Left ventricle myocardium superior (tissue), 1 donor: Measurements from ENCODE around the gene RMC1. TPM values are rescaled to one million over a fixed set of nuclear protein-coding genes. Genes with fewer than 3 reads are reported as not detected.
"Not testable (repeated sequence)": the region's sequence is repeated elsewhere in the genome, so short reads cannot be mapped to it uniquely, and the experiment has no call there.

Experiments
- ATAC-seq: fragments of 200-7000 bp; cut with Tn5 transposase; one replicate; pipeline ENCODE4 v1.9.1; 2020; ENCODE audit warnings: mild to moderate bottlenecking, moderate library complexity
- DNase-seq: peaks from one replicate; pipeline ENCODE4 v3.0.0-alpha.2; 2020
- intact Hi-C: fragments of 100-400 bp; cut with micrococcal nuclease; formaldehyde crosslinking; loops from one replicate; pipeline ENCODE4 v1.11.0; 2022
- total RNA-seq: library from RNA; stranded (reverse); fragmentation: NEBNext Ultra II Directional; extraction: Animal tissue kit (Norgen Biotek cat#: 25700); gene quantifications from one replicate; pipeline ENCODE4 v1.2.1, GENCODE V29; 2021
- donor health status: DM: no; HTN: yes; CAD: no; lungs with severe emphysema.

Gene RMC1
- total RNA-seq, 1 donor from 2014 or later: 12.6 TPM

DNA sequence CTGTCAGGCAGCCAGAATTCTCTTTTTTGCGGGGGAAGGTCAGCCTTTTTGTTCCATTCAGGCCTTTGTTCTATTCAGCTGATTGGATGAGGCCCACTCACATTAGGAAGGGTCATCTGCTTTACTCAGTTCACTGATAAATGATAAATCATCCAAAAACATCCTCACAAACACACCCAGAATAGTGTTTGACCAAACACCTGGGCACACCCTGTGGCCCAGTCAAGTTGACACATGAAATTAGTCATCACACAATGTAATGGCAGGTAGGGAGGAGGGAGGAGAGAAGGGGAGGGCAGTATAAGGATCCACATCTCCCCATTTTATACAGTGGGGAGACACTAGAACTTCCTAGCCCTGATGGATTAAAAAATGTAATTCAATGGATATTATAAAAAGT, 8.3 kb upstream of the RMC1 start:
- intact Hi-C loops: no loop called here
- ATAC-seq: no peak
- DNase-seq: no peak

DNA sequence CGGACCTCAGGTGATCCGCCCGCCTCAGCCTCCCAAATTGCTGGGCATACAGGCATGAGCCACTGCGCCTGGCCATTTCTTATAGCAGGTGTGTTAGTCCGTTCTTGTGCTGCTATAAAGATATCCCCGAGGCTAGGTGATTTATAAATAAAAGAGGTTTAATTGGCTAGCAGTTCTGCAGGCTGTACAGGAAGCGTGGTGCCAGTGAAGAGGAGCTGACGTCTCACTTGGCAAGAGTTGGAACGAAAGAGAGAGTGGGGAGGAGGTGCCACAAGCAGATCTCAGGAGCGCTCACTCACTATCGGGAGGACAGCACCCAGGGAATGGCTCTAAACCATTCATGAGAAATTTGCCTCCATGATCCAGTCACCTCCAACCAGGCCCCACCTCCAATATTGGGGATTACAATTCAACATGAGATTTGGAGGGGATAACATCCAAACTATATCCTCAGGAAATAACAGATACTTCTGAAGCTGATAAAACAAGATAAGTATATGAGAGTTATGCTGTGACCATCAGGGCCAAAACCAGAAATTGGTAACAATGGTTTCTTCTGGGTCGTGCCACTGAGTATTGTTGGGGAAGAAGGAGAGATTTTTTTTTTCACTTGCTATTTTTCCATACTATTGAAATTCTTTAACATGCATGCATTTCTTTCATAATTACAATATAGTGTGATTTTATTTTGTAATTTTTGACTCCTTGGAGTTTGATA, 7.4 kb upstream of the RMC1 start:
- ATAC-seq (peak; percentile 94), DNase-seq (peak; percentile 57)

DNA sequence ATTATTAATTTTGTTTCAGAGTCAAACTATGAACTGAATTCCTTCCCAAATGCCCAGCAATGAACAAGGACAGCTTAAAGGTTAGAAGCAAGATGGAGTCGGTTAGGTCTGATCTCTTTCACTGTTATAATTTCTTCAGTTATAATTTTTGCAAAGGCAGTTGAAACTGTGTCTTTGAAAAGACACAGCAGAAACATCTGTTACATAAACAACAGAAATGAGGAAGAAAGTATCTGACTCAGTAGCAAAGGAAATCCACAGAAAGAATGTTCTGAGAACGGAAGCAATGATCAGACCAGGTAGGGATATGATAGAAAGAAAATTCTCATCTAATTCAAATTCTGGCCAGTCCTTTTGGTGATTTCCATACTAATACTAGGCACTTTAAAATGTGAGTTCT, 5.2 kb upstream of the RMC1 start:
- intact Hi-C loops: no loop called here
- DNase-seq: no peak
- ATAC-seq: no peak

More for the DNA sequence above, 7.4 kb upstream of the RMC1 start:
- intact Hi-C loops: no loop called here

DNA sequence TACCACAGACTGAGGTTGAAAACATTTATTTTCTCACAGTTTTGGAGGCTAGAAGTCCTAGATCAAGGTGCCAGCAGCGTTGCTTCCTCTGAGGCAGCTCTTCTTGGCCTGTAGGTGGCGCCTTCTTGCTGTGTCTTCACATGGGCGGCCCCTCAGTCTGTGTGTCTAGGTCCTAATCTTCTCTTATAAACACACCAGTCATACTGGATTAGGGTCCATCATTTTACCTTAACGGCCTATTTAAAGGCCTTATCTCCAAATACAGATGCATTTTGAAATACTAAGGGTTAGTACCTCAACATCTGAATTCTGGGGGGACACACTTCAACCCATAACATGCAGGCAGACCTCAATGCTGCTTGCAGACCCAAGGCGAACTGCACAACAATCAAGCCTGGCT, 4.4 kb upstream of the RMC1 start:
- ATAC-seq (no peak), DNase-seq (peak; percentile 47)
- intact Hi-C loops: no loop called here

DNA sequence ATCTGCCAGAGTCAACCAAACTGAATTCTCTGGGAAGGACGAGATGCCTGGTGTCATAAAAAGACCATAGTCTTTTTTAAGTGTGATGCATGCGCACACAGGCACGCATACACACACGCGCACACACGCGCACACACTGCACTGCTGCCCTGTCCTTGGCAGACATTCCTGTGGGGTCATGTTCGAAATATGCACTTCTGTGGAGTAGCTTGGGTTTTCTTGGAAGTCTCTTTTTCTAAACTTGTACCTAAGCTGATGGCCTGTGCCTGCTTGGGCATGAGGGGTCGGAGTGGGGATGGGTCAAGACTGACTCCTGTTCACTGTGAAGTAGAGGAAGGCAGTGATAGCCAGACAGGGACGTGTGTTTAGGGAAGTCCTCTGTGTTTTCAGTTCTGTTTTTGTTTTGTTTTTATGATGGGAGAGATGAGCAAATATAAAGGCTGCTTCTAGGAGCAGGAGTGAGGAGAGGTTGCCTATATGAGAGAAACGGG, 4.0 kb upstream of the RMC1 start:
- ATAC-seq (no peak), DNase-seq (no peak)
- intact Hi-C loops: no loop called here

DNA sequence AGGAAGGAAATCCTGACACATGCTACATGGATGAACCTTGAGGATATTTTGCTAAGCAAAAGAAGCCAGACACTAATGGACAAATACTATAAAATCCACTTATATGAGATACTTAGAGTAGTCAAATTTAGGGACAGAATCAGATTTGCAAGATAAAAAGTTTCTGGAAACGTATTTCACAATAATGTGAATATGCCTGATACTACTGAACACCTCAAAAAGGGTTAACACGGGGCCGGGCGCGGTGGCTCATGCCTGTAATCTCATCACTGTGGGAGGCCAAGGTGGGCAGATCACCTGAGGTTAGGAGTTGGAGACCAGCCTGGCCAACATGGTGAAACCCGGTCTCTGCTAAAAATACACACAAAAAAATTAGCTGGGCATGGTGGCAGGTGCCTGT, 1.7 kb upstream of the RMC1 start:
- no peak for ATAC-seq
- intact Hi-C loops: no loop called here
- no peak for DNase-seq

DNA sequence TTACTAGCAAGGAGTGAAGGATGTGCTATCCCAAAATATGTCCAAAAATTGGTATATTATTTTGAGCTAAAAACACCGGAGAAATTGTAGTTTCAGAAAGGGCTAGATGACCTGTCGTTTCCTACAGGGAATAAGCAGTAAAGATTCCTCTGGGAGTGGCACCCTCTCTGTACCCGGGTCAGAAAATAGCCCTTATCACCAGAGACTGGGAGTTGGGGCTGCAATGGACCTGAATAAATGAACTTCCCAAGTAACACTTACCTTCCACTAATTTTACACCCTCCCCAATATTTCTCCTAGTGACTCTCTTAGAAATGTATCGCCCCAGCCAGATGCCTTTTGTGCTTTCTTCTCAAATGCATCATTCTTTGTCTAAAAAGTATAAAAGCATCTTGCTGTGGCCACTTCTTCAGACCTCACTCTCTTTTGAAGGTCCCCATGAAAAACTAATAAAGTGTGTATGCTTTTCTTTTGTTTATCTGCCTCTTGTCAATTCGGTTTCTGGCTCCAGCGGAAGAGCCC, 734 bp upstream of the RMC1 start:
- ATAC-seq (no peak), DNase-seq (no peak)
- intact Hi-C loops: no loop called here

DNA sequence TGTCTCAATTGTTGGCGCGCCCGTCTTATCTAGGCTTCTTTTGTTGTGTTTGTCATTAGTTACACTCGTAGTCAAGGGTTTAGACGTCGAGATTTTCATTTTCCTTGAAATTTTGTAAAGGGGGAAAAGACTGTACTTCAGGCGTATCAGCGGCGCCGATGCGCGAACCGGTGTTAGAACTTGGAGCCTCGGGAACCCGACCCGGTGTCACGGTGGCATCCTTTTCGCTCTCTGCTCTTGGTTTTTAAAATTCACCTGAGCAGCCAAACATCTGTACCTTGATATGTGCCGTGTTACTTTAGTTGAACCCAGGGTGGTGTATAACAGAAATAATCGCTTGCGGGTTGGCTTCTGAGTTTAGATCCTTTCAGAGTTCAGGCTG, 643 bp downstream of the RMC1 start:
- ATAC-seq (no peak), DNase-seq (no peak)
- intact Hi-C loops: no loop called here

DNA sequence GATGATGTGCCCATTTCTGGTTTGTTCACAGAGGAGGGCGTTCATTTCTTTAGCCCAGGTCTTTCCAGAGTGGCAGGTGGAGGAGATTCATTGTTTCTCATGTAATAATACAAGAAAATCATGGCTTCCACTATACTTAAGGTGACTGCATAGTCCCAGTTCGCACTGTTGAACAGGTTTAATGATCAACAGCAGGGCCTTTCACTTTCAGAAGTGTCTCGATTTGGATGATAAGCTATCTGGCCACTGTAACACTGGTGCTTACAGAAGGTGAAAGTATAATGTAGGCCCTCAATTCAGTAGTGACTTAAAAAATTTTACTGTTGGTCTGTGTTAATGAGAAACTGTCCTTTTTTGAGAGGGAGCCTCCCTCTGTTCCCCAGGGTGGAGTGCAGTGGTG, 1.4 kb downstream of the RMC1 start:
- ATAC-seq (no peak), DNase-seq (no peak)
- intact Hi-C loops: no loop called here

DNA sequence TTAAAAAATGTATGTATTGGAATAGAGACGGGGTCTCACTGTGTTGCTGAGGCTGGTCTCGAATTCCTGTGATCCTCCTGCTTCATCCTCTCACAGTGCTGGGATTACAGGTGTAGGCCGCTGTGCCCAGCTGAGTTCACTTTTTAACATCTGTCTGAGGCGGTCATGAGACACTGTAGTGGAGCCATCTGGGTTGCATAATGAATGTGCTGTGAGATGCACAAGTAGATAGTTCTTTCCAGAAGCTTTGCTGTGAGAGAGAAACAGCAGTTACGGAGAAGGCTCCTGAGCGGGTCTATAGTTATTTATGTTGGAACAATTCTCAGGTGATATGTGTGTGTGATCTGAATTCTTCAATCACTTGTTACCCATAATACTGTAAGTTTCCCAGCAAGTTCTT, 3.1 kb downstream of the RMC1 start:
- intact Hi-C loops: no loop called here
- ATAC-seq: no peak
- DNase-seq: no peak

DNA sequence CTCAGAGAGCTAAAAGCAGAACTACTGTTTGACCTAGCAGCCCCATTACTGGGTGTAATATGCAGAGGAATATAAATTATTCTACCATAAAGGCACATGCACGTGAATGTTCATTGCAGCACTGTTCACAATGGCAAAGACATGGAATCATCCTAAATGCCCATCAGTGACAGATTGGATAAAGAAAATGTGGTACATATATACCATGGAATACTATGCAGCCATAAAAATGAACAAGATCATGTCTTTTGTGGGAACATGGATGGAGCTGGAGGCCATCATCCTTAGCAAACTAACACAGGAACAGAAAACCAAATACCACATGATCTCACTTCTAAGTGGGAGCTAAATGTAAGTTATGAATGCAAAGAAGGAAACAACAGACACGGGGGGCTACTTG, 7.6 kb downstream of the RMC1 start:
- intact Hi-C loops, ATAC-seq: not testable (repeated sequence)

DNA sequence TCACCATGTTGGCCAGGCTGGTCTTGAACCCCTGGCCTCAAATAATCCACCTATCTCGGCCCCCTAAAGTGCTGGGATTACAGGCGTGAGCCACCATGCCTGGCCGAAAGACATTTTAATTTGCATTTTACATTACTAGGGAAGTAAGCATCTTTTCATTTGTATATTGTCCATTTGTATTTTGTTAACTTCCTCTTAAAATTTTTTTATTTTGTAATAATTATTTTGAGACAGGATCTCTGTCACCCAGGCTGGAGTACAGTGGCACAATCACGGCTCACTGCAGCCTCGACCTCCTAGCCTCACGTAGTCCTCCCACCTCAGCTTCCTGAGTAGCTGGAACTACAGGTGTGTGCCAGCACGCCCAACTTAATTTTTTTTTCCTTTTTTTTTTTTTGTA, 8.9 kb downstream of the RMC1 start:
- intact Hi-C loops, DNase-seq, ATAC-seq: not testable (repeated sequence)

More for the DNA sequence above, 7.6 kb downstream of the RMC1 start:
- DNase-seq: not testable (repeated sequence)

DNA sequence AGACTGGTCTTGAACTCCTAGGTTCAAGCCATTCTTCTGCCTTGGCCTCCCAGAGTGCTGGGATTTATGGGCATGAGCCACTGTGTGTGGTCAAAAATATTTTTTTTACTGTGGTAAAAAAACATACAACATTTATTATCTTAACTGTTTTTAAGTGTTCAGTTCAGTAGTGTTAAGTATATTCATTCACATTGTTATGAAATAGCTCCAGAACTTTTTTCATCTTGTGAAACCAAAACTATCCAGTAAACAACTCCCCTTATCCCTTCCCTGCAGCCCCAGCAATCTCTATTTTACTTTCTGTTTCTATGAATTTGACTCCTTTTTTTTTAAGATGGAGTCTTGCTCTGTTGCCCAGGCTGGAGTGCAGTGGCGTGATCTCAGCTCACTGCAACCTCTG, 9.3 kb downstream of the RMC1 start:
- intact Hi-C loops: no loop called here
- ATAC-seq (no peak), DNase-seq (no peak)

DNA sequence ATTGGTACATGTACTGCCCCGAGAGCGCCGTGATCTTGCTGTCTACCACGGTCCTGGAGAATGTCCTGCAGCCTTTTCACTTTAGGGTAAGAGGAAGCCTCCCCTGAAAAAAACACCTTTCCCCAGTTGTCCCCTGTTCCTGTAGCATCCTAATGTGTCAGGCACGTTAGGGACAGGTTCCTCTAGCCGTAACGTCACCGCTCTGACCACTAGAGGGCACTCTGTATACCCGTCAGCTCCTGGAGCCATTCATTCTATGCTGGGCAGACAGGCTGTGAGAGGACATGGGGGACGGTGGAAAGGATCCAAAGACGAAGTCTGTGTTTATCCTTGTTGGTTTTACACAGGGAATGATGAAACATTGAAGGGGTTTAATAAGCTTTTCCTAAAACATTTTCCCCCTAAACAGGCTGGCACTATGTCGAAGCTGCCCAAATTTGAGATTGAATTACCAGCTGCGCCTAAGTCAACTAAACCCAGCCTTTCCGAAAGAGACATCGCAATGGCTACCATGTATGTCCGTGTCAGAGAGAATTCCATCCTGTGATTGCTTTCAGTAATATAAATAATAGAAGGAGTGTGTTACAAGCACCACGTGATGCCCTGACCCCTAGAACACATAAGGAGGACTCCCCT, 12.7 kb downstream of the RMC1 start:
- DNase-seq (peak; percentile 69), ATAC-seq (peak; percentile 97)
- intact Hi-C loops: loop anchor here (5.0 kb wide), 1 partner anchor 76 kb away; no protein-coding TSS in a partner anchor

DNA sequence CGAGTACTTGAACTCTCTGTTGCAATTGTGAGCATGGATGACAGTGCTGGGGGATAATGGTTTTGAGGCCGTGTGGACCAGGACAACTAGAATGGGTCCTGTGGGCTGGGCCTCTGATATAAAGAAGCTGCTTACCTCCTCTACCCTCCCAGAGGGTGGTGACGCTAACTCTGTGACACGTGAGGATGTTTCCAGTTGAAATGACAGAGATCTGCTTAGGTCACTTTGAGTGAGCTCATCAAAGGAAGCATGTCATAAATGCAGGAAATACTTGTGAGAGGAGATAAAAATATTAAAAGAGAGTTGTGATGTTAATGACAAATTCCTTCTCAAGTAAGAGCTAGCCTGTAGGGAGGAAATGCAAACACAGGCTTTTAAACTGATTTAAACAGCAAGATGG, 16.4 kb downstream of the RMC1 start:
- intact Hi-C loops: loop anchor here (5.0 kb wide), 1 partner anchor 73 kb away; no protein-coding TSS in a partner anchor
- no peak for ATAC-seq
- DNase-seq: no peak

DNA sequence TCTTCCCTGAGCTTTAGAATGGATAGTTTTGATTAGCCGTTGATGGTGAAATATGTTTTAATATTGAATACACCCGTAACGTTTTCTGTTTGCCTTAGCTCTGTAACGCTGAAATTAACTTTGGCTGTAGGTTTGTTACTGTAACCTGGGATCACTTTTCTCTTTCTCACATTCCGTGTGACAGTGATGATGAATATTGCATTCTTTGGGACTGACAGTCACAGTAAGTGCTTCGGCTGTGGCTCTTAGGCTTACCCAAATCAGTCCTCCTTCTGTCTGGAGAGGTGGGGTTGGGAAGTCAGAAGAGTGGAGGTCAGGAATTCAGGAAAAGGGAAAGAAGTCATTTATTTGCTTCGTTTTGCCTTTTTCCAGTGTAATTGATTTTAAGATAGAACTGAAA, 18.0 kb downstream of the RMC1 start:
- ATAC-seq (no peak), DNase-seq (no peak)
- intact Hi-C loops: no loop called here

DNA sequence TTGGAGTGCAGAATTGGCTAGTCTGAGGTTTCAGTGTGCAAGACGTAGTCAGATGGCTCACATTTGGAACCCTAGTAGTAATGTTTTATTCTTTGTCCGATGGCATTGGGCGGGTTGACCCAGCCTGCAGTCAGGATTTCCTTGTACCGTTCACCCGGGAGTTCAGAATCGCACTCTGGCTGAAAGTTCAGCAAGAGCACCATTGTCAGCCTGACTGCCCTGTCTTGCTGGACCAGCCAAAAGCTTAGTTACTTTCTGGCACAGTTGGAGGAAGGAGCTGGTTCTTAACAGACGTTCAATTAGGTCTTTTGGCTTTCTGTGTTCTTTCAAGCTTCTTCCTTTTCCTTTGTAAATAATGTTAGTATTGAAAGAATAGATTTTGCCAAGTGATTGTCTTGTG, 18.6 kb downstream of the RMC1 start:
- ATAC-seq (no peak), DNase-seq (no peak)
- intact Hi-C loops: no loop called here

DNA sequence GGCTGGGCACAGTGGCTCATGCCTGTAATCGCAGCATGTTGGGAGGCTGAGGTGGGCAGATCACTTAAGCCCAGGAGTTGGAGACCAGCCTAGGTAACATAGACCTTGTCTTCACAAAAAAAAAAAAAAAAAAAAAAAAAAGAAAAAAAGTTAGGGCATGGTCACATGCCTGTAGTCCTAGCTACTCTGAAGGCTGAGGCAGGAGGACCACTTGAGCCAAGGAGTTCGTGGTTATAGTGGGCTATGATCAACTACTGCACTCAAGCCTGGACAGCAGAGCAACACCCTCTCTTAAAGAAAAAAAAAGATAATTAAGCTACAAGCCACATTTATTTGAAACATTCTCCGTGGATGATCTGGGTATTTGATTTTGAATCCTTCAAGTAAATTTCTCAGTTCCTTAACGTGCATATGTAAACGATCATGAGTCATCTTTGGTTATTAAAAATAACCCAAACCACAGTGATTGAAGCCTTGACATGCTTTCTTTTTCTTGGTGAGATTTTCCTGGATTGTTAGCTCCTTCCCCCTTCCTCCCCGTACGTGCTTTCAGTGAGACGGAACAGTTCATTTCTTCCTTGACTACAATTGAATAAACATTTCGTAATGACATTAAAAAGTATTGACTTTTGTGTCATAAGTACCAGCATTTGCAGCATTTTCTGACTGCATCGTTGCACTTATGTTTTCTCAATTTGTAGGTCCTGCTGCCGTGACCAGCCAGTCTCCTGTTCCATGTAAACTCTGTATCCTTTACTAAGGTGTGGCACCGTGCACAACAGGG, 20.3 kb downstream of the RMC1 start:
- DNase-seq (no peak), ATAC-seq (no peak)
- intact Hi-C loops: no loop called here

DNA sequence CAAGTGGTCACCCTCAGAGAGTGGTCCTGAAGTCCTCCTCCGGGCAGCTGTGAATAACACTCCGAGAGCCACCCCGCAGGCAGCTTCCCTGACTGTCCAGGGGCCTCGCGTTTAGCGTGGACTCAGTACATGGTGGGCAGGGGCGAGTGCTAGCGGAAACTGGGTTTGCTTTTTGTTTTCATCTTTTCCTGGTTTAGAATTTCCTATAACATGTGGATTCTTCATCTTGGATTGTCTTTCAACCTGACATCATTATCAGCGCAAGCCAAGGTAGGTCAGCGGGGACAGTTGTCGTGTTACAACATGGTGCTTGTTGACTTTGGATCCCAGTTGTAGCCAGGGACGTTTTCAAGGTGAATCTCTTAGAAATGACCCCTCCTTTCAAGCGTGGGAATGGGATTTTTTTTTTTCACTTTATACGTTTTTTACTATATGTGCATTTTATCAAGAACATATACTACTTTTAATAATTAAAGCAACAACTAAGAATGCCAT, 20.9 kb downstream of the RMC1 start:
- intact Hi-C loops: no loop called here
- no peak for ATAC-seq
- DNase-seq: no peak
